DND-41 (cell line): Measurements from ENCODE around the gene MACROH2A2.

Experiments
- ATAC-seq: fragments of 200-7000 bp; cut with Tn5 transposase; 3 replicates; pipeline ENCODE4 v1.9.1; 2021; ENCODE audit warnings: low read depth; ENCODE audit not compliant: insufficient read depth
- DNase-seq: peaks from one replicate; pipeline ENCODE4 v3.0.0-alpha.2; 2020
- H2AFZ ChIP-seq: 2 replicates; pipeline ENCODE4 v1.6.0; 2012; ENCODE audit warnings: low read depth, low read length
- H3K27ac ChIP-seq: 2 replicates; pipeline ENCODE4 v1.5.1; 2012; ENCODE audit warnings: low read length, inconsistent platforms
- H3K27me3 ChIP-seq: fragments of 200-600 bp; sonication (generic); 2 replicates; pipeline ENCODE4 v1.6.0; 2012; ENCODE audit warnings: low read length, mild to moderate bottlenecking, inconsistent platforms; ENCODE audit not compliant: insufficient read depth, poor library complexity
- H3K36me3 ChIP-seq: 2 replicates; pipeline ENCODE4 v1.5.1; 2012; ENCODE audit warnings: low read length, inconsistent platforms; ENCODE audit not compliant: insufficient read depth
- H3K4me1 ChIP-seq: 2 replicates; pipeline ENCODE4 v1.5.1; 2012; ENCODE audit warnings: mild to moderate bottlenecking, low read length; ENCODE audit not compliant: insufficient read depth
- H3K4me2 ChIP-seq: 2 replicates; pipeline ENCODE4 v1.6.0; 2012; ENCODE audit warnings: mild to moderate bottlenecking, moderate library complexity, low read length, inconsistent platforms; ENCODE audit not compliant: insufficient read depth
- H3K4me3 ChIP-seq, 2 experiments: fragments of 200-600 bp in 1 of 2; shearing (Covaris generic) in 1 of 2; 2 replicates each; pipeline ENCODE4 v1.5.1; 2012 to 2016; ENCODE audit warnings: inconsistent platforms in 2 of 2, low read length in 2 of 2, mild to moderate bottlenecking in 2 of 2, low read depth in 1 of 2, moderate library complexity in 1 of 2
- H3K79me2 ChIP-seq: 2 replicates; pipeline ENCODE4 v1.6.0; 2012; ENCODE audit warnings: low read length, inconsistent platforms; ENCODE audit not compliant: insufficient read depth
- H3K9ac ChIP-seq: 2 replicates; pipeline ENCODE4 v1.6.0; 2012; ENCODE audit warnings: low read depth, mild to moderate bottlenecking, inconsistent platforms, low read length, moderate library complexity
- H3K9me3 ChIP-seq: 2 replicates; pipeline ENCODE4 v1.5.1; 2012; ENCODE audit warnings: low read length, moderate library complexity, mild to moderate bottlenecking, inconsistent platforms; ENCODE audit not compliant: insufficient read depth, severe bottlenecking
- H4K20me1 ChIP-seq: 2 replicates; pipeline ENCODE4 v1.6.0; 2012; ENCODE audit warnings: low read length; ENCODE audit not compliant: insufficient read depth
- CTCF ChIP-seq: IDR thresholded peaks from 2 replicates; pipeline ENCODE4 v1.5.1; 2012; ENCODE audit warnings: borderline replicate concordance, low read length, moderate library complexity, mild to moderate bottlenecking; ENCODE audit not compliant: poor library complexity, severe bottlenecking; ENCODE audit errors: extremely low read depth
- EZH2 ChIP-seq: IDR thresholded peaks from 3 replicates; pipeline ENCODE4 v1.6.1; 2012; ENCODE audit warnings: borderline replicate concordance, low read depth, mild to moderate bottlenecking, moderate library complexity, low read length, inconsistent platforms; ENCODE audit not compliant: severe bottlenecking

The MACROH2A2 gene

GRCh38 chr10:70032667-70033289 lies 19.9 kb upstream of the MACROH2A2 start:
- no peak for ATAC-seq
- Histone ChIP-seq H3K4me1 (no peaks in the 10 kb centered on the region), H3K79me2 (no peaks in the 10 kb centered on the region), H3K4me3 (no peak overlapping the region), H4K20me1 (no peaks in the 10 kb centered on the region), H3K27ac (no peak overlapping the region), H3K4me2 (no peak overlapping the region), H3K9ac (no peak overlapping the region), H3K36me3 (no peaks in the 10 kb centered on the region), H3K9me3 (peaks cover 13% of the 10 kb centered on the region), H2AFZ (no peak overlapping the region), H3K27me3 (no peaks in the 10 kb centered on the region)
- no peak for TF ChIP-seq CTCF
- TF ChIP-seq EZH2 = no peak
- DNase-seq = no peak

DNA sequence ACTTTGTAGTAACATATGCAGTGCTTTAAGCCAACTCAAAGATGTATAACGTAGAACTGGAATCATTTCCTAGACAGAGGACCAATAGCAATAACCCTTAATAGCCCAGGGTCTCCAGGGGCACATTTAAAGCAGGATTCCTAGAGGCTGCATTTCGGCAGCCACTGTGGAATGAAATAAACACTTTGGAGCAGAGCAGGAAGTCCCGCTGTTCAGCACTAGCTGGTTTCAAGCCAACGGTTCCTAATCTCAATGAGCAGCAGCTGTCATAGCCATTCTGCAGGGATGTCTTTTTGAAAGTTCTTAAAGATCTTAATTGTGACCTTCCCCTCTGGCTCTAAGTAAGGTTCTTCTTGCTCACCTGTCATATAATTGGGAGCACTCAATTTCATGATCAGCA lies 18.4 kb upstream of the MACROH2A2 start:
- no peak for TF ChIP-seq CTCF
- no peak for TF ChIP-seq EZH2
- H3K79me2 ChIP-seq = no peaks in the 10 kb centered on the region
- H3K27me3 ChIP-seq = no peaks in the 10 kb centered on the region
- no peaks in the 10 kb centered on the region for H3K4me1 ChIP-seq
- DNase-seq (no peak), ATAC-seq (no peak)
- peaks cover 13% of the 10 kb centered on the region for H3K9me3 ChIP-seq
- H3K4me3 ChIP-seq = no peak overlapping the region
- no peaks in the 10 kb centered on the region for H3K36me3 ChIP-seq
- no peak overlapping the region for H3K27ac ChIP-seq
- no peak overlapping the region for H3K9ac ChIP-seq
- H2AFZ ChIP-seq = no peak overlapping the region
- H3K4me2 ChIP-seq = no peak overlapping the region
- H4K20me1 ChIP-seq = no peaks in the 10 kb centered on the region

DNA sequence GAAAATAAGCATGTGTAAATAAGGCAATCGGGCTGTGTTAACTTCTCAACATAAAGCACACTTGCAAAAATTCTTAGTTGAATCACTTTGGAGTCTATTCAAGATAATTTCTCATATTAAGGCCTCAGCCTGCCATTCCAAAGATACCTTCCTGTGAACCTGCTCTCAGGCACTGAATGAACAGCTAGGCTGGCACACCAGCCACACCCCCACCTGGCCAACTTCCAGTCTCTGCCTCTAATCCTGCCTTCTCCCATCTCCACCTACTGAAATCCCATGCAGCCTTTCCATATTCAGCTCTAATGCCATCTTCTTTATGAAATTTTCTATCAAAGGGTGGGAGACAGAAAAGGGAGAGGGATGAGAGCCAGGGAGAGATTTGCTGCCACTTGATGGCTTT lies 17.1 kb upstream of the MACROH2A2 start:
- H3K4me2 ChIP-seq = no peak overlapping the region
- no peak overlapping the region for H3K27ac ChIP-seq
- ATAC-seq (no peak), DNase-seq (no peak)
- H3K36me3 ChIP-seq = no peaks in the 10 kb centered on the region
- H4K20me1 ChIP-seq = no peaks in the 10 kb centered on the region
- H3K4me3 ChIP-seq = no peak overlapping the region
- H3K9ac ChIP-seq = no peak overlapping the region
- no peaks in the 10 kb centered on the region for H3K27me3 ChIP-seq
- no peaks in the 10 kb centered on the region for H3K4me1 ChIP-seq
- TF ChIP-seq EZH2 (no peak), CTCF (no peak)
- H3K9me3 ChIP-seq = peaks cover 7% of the 10 kb centered on the region
- no peak overlapping the region for H2AFZ ChIP-seq
- no peaks in the 10 kb centered on the region for H3K79me2 ChIP-seq
